Natural killer cell treated with Interleukin-12 subunit alpha and Interleukin-12 subunit beta and Interleukin-15 and Interleukin-18, amount 100 ng/mL, for 72 hours (primary cell): ENCODE results near the gene PDXK. TPM values are rescaled to one million over a fixed set of nuclear protein-coding genes. Genes with fewer than 3 reads are reported as not detected.
"Not testable (repeated sequence)": the region's sequence is repeated elsewhere in the genome, so short reads cannot be mapped to it uniquely, and the experiment has no call there.

Experiments used
- ATAC-seq, 2 donors: fragments of 150-1000 bp; cut with Tn5 transposase in 1 of 2; sonication (Bioruptor Pico), chemical (Tn5 transposase) in 1 of 2; 2 replicates each; pipeline ENCODE4 v1.10.0; 2021
- DNase-seq: peaks from one replicate; pipeline ENCODE4 v3.0.0; 2022; ENCODE audit warnings: low spot score
- H3K27ac Mint-ChIP-seq, 2 donors: 1 replicate in 1 of 2; 2 replicates in 1 of 2; pipeline ENCODE4 v1.8.0; 2022; ENCODE audit warnings: mixed read lengths in 2 of 2, mild to moderate bottlenecking in 1 of 2, moderate library complexity in 1 of 2
- H3K27me3 Mint-ChIP-seq, 2 donors: 1 replicate in 1 of 2; 2 replicates in 1 of 2; pipeline ENCODE4 v1.8.0; 2022; ENCODE audit warnings: mixed read lengths in 2 of 2
- H3K36me3 Mint-ChIP-seq: one replicate; pipeline ENCODE4 v1.8.0; 2022; ENCODE audit warnings: mixed read lengths
- H3K4me1 Mint-ChIP-seq, 2 donors: 1 replicate in 1 of 2; 2 replicates in 1 of 2; pipeline ENCODE4 v1.8.0; 2022; ENCODE audit warnings: low read depth in 2 of 2, mixed read lengths in 2 of 2, mild to moderate bottlenecking in 1 of 2
- H3K4me3 Mint-ChIP-seq: one replicate; pipeline ENCODE4 v1.8.0; 2022; ENCODE audit warnings: mixed read lengths
- H3K9me3 Mint-ChIP-seq: 2 replicates; pipeline ENCODE4 v1.8.0; 2022; ENCODE audit warnings: mixed read lengths
- total RNA-seq, 2 donors: library from RNA; stranded (reverse); gene quantifications; one replicate each; pipeline ENCODE4 v1.2.3, GENCODE V29; 2022

Gene PDXK
- total RNA-seq, result 100 to 1,000 TPM in 1 of 2 donors, 10 to 100 TPM in 1; 98.1 to 136 TPM

DNA sequence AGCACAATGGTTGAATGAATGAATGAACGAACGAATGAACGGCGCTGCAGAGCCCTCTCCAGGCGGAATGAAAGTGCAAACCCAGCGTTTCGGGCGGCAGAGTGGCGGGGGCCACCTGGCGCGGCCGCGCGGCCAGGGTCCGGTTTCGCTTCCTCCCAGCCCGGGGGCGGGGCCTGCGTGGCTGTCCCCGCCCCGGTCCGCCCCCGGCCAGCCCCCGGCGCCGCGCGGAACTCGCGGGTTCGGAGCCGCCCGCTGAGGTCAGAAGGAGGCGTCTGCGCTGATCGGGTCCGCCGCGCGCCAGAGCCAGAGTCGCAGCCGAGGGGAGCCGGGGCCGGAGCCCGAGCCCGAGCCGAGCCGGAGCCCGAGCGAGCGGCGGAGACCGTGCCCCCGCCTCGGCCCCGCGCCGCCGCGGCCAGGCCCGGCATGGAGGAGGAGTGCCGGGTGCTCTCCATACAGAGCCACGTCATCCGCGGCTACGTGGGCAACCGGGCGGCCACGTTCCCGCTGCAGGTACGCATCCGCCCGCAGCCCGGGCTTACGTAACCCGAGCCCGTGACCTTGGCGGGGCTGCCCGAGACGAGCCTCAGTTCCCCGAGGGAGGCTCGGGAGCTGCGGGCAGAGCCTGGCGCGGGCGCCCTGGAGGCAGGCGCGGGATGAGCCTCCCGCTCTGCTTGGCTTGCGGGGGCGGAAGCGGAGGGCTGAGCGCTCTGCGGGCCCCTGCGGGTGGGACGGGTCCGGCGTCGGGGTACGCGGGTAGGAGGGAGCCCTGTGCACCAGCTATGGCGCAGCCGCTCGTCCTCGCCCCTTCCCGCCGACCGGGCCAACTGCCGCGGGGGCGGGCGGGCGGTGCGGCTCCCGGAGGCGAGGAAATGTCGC is at the start of gene PDXK:
Gene PDXK, plus strand, starts transcription at position 258 of the 876 bp plus-strand sequence. Its CDS starts 166 bp downstream, at position 424.
- DNase-seq (peak; percentile 90), ATAC-seq (peak; percentile 94 to 97)
- H3K27ac Mint-ChIP-seq, result peak within 1 kb of the TSS; percentile 44 to 51
- peaks cover 0 to 3% of the 10 kb centered on the region in 2 donors for H3K27me3 Mint-ChIP-seq
- peaks cover 9 to 21% of the 10 kb centered on the region in 2 donors for H3K4me1 Mint-ChIP-seq
- no peaks in the 10 kb centered on the region for H3K36me3 Mint-ChIP-seq
- no peaks in the 10 kb centered on the region for H3K9me3 Mint-ChIP-seq
- H3K4me3 Mint-ChIP-seq, result peak within 1 kb of the TSS; percentile 79

DNA sequence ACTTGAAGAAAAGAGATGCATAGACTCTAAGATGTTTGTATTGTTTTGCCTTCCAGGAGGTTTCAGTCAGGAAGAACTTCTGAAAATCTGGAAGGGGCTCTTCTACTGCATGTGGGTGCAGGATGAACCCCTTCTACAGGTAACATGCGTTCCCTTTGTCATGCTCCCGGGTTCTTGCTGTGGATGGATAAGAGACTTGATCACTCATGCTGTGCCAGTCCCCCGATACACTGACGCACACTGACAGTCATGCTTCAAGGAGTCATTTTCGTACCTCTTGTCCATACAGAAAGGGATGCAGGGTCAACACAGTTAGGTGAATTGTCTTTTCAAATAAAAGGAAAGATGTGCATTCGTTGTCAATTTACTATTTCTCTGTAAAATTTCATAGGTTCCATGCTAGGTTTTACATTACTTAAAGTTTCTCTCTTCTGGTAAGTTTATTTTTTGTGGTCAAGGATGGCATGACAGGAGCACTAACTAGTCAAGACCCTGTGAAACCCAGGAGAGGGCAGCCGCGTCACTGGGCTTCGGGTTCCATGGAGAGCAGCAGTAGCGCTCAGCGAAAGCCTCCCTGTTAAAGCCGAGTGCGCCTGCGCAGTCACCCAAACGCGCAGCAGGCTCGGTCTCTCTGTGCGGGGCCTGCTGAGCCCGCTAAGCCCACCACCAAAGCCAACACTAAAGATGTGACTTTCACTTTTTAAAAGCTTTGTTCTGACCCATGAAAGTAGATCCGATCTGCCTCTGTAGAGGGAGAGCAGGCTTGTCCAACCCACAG is 48.9 kb upstream of the PDXK start:
- no peak overlapping the region for H3K27ac Mint-ChIP-seq

DNA sequence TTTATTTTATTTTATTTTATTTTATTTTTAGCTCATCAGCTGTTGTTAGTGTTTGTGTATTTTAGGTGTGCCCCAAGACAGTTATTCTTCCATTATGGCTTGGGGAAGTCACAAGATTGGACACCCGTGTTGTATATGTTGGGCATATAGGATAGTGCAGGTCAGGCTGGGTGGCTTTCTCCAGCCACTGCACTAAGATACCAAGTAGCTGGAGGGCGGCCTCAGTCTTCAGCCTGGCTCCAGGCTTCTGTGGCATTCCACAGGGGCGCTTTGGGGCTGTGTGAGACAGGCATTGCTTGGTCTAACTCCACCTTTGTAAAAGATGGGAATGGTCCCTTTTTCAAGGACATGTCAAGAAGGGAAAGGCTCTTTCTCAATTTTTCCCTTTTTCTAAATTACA is 43.1 kb upstream of the PDXK start:
- no peaks in the 10 kb centered on the region for H3K27me3 Mint-ChIP-seq
- H3K36me3 Mint-ChIP-seq, result peaks cover 26% of the 10 kb centered on the region
- peaks cover 4 to 7% of the 10 kb centered on the region in 2 donors for H3K4me1 Mint-ChIP-seq
- H3K27ac Mint-ChIP-seq, result no peak overlapping the region
- no peak for DNase-seq
- H3K4me3 Mint-ChIP-seq, result no peak overlapping the region
- ATAC-seq, result no peak
- H3K9me3 Mint-ChIP-seq, result no peaks in the 10 kb centered on the region

More for the DNA sequence above, 48.9 kb upstream of the PDXK start:
- no peak for DNase-seq
- peaks cover 28% of the 10 kb centered on the region for H3K36me3 Mint-ChIP-seq
- H3K4me1 Mint-ChIP-seq, result peaks cover 21% of the 10 kb centered on the region in 2 donors
- H3K27me3 Mint-ChIP-seq, result no peaks in the 10 kb centered on the region
- H3K9me3 Mint-ChIP-seq, result peaks cover 5% of the 10 kb centered on the region
- H3K4me3 Mint-ChIP-seq, result no peak overlapping the region
- no peak for ATAC-seq

DNA sequence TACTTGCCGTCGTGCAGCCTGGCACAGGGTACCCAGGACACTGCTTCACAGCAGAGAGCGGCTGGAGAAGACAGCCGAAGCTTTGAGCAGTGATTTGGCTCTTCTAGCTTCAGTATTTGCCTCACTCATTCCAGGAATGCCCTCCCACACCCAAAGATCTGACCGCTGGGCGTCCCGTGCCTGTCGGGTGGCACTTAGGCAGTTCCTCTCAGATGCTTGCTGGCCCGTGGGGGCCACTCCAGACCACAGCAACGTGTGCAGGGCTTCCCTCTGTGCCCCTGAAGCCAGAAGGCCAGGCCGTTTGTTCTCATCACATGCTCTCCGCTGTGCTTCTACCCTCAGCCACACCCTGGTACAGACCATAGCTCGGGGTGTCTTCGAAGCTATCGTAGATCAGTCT is 42.5 kb upstream of the PDXK start:
- Mint-ChIP-seq H3K27ac (no peak overlapping the region), H3K4me1 (peaks cover 4 to 7% of the 10 kb centered on the region in 2 donors), H3K36me3 (peaks cover 26% of the 10 kb centered on the region), H3K4me3 (no peak overlapping the region), H3K27me3 (no peaks in the 10 kb centered on the region), H3K9me3 (no peaks in the 10 kb centered on the region)
- no peak for ATAC-seq
- DNase-seq, result no peak

DNA sequence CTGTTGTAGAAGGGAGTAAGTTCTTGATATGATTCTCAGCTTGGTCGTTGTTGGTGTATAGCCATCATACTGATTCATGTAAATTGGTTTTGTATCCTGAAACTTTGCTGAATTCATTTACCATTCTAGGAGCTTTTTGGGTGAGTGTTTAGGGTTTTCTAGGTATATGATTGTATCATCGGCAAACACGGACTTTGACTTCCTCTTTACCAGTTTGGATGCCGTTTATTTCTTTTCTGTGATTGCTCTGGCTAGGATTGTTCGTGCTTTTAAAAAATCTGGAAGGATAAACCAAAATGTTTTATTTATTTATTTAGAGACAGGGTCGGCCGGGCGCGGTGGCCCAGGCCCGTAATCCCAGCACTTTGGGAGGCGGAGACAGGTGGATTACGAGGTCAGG is 39.0 kb upstream of the PDXK start:
- no peak for DNase-seq
- Mint-ChIP-seq H3K4me3 (no peak overlapping the region), H3K27me3 (no peaks in the 10 kb centered on the region), H3K9me3 (no peaks in the 10 kb centered on the region), H3K36me3 (peaks cover 24% of the 10 kb centered on the region), H3K4me1 (peaks cover 7 to 8% of the 10 kb centered on the region in 2 donors), H3K27ac (peak overlapping the region in 1 of 2 donors; percentile 1)
- ATAC-seq, result no peak

DNA sequence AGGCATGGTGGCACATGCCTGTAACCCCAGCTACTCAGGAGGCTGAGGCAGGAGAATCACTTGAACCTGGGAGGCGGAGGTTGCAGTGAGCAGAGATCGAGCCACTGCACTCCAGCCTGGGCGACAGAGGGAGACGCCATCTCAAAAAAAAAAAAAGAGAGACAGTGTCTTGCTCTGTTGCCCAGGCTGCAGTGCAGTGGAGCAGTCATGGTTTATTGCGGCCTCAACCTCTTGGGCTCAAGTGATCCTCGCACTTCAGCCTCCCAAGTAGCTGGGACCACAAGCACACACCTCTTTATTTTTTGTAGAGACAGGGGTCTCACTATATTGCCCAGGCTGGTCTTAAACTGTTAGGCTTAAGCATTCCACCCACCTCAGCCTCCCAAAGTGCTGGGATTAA is 38.5 kb upstream of the PDXK start:
- H3K9me3 Mint-ChIP-seq, H3K27ac Mint-ChIP-seq: not testable (repeated sequence)
- H3K36me3 Mint-ChIP-seq, result peaks cover 27% of the 10 kb centered on the region

DNA sequence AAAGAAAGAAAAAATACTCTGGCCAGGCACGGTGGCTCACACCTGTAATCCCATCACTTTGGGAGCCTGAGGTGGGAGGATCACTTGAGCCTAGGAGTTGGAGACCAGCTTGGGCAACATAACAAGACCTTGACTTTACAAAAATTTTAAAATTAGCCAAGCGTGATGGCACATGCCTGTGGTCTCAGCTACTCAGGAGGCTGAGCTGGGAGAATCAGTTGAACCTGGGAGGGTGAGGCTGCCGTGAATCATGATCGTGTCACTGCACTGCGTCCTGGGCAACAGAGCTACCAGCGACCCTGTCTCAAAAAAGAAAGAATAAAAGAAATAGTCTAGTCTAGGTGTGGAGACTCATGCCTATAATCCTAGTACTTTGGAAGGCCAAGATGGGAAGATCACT is 37.3 kb upstream of the PDXK start:
- peaks cover 32% of the 10 kb centered on the region for H3K36me3 Mint-ChIP-seq
- no peak overlapping the region for H3K4me3 Mint-ChIP-seq
- DNase-seq, result no peak
- H3K9me3 Mint-ChIP-seq, result no peaks in the 10 kb centered on the region
- ATAC-seq, result no peak
- peak overlapping the region in 1 of 2 donors; percentile 18 for H3K27ac Mint-ChIP-seq
- peaks cover 7 to 11% of the 10 kb centered on the region in 2 donors for H3K4me1 Mint-ChIP-seq
- no peaks in the 10 kb centered on the region for H3K27me3 Mint-ChIP-seq

More for the DNA sequence above, 38.5 kb upstream of the PDXK start:
- DNase-seq, ATAC-seq, H3K27me3 Mint-ChIP-seq, H3K4me3 Mint-ChIP-seq: not testable (repeated sequence)
- peaks cover 7 to 11% of the 10 kb centered on the region in 2 donors for H3K4me1 Mint-ChIP-seq

DNA sequence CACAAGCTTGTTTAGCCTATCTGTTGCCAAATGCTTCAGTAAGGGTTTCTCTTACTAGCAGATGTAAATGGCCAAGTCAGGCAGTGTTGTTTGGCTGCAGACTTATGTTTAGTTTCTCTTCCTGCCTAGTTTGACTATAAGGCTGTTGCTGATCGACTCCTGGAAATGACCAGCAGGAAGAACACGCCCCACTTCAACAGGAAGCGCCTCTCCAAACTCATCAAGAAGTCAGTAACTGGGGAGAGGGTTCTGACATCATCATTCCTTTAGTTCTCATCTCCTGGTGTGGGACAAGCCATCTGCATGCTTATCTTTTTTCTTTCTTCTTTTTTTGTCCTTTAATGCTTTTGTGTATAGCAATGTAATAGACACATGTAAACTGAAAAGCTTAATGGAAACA is 34.5 kb upstream of the PDXK start:
- H3K4me3 Mint-ChIP-seq, result no peak overlapping the region
- DNase-seq, result no peak
- H3K4me1 Mint-ChIP-seq, result peaks cover 0 to 11% of the 10 kb centered on the region in 2 donors
- H3K36me3 Mint-ChIP-seq, result peaks cover 30% of the 10 kb centered on the region
- H3K27ac Mint-ChIP-seq, result no peak overlapping the region
- H3K27me3 Mint-ChIP-seq, result no peaks in the 10 kb centered on the region
- ATAC-seq, result no peak
- no peaks in the 10 kb centered on the region for H3K9me3 Mint-ChIP-seq

DNA sequence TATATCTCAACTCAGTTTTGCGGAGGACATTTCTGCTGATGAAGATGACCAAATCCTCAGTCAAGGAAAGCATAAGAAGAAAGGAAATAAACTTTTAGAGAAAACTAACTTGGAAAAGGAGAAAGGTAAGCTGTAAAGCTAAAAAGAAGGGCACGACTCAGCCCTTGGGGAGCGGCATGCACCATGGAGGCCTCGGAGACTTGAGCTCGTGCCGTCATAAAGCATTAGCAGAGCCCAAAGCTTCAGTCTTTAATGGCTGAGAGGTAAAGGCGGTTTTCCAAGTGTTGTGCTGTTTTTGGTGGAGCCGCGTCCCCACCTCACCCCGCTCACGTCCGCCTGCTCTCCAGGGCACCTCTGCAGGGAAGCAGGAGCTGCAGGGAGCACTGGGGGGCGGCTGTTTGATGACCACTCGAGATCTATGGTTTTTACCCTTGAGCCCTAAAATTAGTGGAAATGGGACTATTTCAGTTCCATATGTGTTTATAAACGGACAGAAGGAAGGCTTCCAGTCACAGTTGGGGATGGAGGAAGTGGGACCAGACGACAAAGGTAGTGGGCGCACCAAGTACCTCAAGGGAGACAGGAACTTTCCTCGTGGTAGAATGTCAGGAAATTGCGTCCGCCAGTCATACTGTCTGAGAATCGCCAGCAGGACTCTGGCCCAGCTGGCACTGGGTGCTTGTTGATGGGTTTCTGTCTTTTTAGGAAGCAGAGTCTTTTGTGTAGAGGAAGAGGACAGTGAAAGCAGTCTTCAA is 31.9 kb upstream of the PDXK start:
- Mint-ChIP-seq H3K9me3 (no peaks in the 10 kb centered on the region), H3K4me3 (no peak overlapping the region), H3K27ac (peak overlapping the region; percentile 20 to 35), H3K27me3 (no peaks in the 10 kb centered on the region), H3K4me1 (peaks cover 0 to 7% of the 10 kb centered on the region in 2 donors), H3K36me3 (peaks cover 29% of the 10 kb centered on the region)
- ATAC-seq (no peak), DNase-seq (no peak)

DNA sequence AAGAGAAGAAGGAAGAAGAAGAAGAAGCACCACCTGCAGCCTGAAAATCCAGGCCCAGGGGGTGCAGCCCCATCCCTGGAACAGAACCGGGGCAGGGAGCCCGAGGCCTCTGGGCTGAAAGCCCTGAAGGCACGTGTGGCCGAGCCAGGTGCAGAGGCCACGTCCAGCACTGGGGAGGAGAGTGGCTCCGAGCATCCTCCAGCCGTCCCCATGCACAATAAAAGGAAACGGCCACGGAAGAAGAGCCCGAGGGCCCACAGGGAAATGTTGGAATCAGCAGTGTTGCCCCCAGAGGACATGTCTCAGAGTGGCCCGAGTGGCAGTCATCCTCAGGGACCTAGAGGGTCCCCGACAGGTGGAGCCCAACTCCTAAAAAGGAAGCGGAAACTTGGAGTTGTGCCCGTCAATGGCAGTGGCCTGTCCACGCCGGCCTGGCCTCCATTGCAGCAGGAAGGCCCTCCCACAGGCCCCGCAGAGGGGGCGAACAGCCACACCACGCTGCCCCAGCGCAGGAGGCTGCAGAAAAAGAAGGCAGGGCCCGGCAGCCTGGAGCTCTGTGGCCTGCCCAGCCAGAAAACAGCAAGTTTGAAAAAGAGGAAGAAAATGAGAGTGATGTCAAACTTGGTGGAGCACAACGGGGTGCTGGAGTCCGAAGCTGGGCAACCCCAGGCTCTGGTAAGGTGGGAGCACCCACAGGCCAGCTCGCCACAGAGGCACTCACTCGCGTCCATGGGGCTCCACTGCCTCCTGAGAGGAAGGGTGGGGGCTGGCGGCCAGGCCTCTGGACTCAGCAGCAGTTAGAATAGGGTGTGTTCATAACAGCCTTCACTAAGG is 31.1 kb upstream of the PDXK start:
- H3K4me1 Mint-ChIP-seq, result peaks cover 0 to 7% of the 10 kb centered on the region in 2 donors
- no peaks in the 10 kb centered on the region for H3K27me3 Mint-ChIP-seq
- DNase-seq (no peak), ATAC-seq (no peak)
- H3K9me3 Mint-ChIP-seq, result no peaks in the 10 kb centered on the region
- H3K27ac Mint-ChIP-seq, result peak overlapping the region; percentile 20 to 35
- H3K36me3 Mint-ChIP-seq, result peaks cover 29% of the 10 kb centered on the region
- H3K4me3 Mint-ChIP-seq, result no peak overlapping the region

DNA sequence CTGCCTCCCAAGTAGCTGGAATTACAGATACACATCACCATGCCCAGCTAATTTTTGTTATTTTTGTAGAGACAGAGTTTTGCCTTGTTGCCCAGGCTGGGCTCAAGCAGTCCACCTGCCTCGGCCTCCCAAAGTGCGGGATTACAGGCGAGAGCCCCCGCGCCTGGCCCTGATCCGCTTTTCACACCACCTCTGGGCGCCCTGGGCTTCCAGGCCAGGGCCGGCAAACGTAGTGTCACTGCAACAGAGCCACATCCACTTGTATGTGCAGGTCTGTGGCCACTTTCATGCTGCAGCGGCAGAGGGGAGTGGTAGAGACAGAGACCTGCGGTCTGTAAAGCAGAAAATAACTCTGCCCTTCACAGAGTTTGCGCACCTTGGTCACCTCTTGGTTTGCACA is 30.0 kb upstream of the PDXK start:
- peaks cover 0 to 7% of the 10 kb centered on the region in 2 donors for H3K4me1 Mint-ChIP-seq
- H3K9me3 Mint-ChIP-seq, result no peaks in the 10 kb centered on the region
- no peak for DNase-seq
- no peaks in the 10 kb centered on the region for H3K27me3 Mint-ChIP-seq
- H3K36me3 Mint-ChIP-seq, result peaks cover 29% of the 10 kb centered on the region
- no peak overlapping the region for H3K27ac Mint-ChIP-seq
- ATAC-seq, result no peak
- no peak overlapping the region for H3K4me3 Mint-ChIP-seq

DNA sequence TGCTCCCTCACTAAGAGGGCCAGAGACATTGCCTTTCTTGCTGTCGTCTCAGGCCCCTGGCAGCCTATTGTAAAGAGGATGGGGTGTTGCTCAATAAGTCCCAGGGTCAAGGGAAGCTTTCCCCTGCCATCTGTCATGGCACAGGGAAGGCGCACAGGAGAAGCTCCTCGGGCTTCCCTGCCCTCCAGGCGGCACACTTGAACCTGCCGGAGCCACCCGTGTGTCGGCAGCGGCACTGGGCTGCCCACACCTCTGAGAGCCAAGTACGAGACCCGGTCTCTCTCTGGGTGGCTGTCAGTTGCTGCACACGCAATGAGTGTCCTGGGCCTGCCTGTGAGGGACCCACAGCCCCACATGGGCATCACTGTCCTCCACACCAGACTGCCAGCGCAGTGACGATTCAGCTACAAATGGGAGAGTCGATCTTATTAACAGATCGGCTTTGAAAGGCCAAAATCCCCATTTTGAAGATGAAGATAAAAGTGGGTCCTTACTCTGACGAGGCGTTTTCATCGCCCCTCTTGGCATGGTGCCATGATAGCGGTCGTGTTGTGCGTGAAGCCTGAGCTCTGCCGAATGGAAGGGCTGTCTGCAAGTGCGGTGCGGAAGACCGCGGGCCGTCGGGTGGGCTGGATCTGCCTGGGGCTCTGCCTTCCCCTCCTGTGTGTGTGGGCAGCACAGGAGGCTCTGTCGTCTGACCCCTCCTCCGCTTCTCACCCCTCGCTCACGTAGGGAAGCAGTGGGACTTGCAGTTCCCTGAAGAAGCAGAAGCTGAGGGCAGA is 29.2 kb upstream of the PDXK start:
- Mint-ChIP-seq H3K9me3 (no peaks in the 10 kb centered on the region), H3K36me3 (peaks cover 25% of the 10 kb centered on the region), H3K4me1 (peaks cover 0 to 3% of the 10 kb centered on the region in 2 donors), H3K27ac (no peak overlapping the region), H3K27me3 (no peaks in the 10 kb centered on the region), H3K4me3 (no peak overlapping the region)
- ATAC-seq (no peak), DNase-seq (no peak)
